Vagina (tissue), 2 donors: ENCODE results near the gene CEND1.

Experiments
- CTCF ChIP-seq, 3 experiments: fragments of 450-650 bp in 2 of 3; fragments of 200-600 bp in 1 of 3; sonication (generic) in 1 of 3; IDR thresholded peaks; one replicate each; pipeline ENCODE4 v1.5.1; 2017 to 2019; ENCODE audit warnings: antibody characterized with exemption in 3 of 3, mild to moderate bottlenecking in 2 of 3, moderate library complexity in 2 of 3
- POLR2A ChIP-seq, 2 donors: fragments of 450-650 bp; IDR thresholded peaks; one replicate each; pipeline ENCODE4 v1.6.1; 2017; ENCODE audit warnings: antibody characterized with exemption in 2 of 2, mild to moderate bottlenecking in 2 of 2, moderate library complexity in 2 of 2

DNA sequence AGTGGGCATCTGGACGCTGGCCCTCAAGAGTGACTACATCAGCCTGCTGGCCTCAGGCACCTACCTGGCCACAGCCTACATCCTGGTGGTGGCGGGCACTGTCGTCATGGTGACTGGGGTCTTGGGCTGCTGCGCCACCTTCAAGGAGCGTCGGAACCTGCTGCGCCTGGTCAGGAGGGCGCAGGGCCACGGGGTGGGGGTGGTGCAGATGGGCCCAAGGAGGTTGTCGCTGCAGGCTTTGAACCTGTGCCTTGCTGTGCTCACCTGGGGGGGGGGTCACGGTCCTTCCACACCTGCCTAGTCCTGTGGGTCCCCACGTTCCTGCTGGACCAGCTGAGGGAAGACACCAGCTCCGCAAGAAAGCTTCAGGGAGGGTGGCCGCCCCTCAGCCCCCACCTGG, 46.4 kb upstream of the CEND1 start:
- TF ChIP-seq CTCF (IDR thresholded peaks at IDR 0.05) (no peak), POLR2A (IDR thresholded peaks at IDR 0.05) (no peak)
